Measurements from ENCODE around the gene POMGNT2.

The POMGNT2 gene

DNA sequence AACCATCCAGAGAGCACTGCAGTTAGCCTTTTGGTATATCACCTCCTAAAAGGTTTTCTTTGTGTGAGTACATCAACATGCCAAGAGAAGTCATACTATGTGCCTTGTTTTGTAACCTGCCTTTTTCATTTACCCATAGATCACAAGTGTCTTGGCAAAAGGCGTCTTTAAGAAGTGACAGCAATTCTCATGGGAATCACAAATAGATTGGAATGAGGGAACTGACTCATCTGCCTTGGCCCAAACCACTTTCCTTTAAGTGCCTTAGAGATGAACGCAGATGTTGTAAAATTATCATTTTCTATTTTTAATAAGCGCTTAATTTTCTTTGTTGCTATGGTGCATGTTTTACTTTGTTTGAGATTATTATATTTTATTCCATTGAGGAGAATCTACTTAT, 20.7 kb upstream of the POMGNT2 start:
- Histone ChIP-seq H3K27me3 (ENCODE audit: insufficient read depth, poor library complexity, severe bottlenecking) (no peaks in the 10 kb centered on the region), H3K27ac (replicated peaks) (no peak overlapping the region), H3K4me3 (replicated peaks; ENCODE audit: insufficient read depth, low read length) (no peak overlapping the region)
- TF ChIP-seq POLR2AphosphoS5 (IDR thresholded peaks at IDR 0.05; ENCODE audit: low read depth) (no peak), GABPA (IDR thresholded peaks at IDR 0.05; ENCODE audit: low read depth) (no peak), SPI1 (IDR thresholded peaks at IDR 0.05; ENCODE audit: borderline replicate concordance, low read depth) (no peak)
- TF ChIP-seq, protein P1, sequence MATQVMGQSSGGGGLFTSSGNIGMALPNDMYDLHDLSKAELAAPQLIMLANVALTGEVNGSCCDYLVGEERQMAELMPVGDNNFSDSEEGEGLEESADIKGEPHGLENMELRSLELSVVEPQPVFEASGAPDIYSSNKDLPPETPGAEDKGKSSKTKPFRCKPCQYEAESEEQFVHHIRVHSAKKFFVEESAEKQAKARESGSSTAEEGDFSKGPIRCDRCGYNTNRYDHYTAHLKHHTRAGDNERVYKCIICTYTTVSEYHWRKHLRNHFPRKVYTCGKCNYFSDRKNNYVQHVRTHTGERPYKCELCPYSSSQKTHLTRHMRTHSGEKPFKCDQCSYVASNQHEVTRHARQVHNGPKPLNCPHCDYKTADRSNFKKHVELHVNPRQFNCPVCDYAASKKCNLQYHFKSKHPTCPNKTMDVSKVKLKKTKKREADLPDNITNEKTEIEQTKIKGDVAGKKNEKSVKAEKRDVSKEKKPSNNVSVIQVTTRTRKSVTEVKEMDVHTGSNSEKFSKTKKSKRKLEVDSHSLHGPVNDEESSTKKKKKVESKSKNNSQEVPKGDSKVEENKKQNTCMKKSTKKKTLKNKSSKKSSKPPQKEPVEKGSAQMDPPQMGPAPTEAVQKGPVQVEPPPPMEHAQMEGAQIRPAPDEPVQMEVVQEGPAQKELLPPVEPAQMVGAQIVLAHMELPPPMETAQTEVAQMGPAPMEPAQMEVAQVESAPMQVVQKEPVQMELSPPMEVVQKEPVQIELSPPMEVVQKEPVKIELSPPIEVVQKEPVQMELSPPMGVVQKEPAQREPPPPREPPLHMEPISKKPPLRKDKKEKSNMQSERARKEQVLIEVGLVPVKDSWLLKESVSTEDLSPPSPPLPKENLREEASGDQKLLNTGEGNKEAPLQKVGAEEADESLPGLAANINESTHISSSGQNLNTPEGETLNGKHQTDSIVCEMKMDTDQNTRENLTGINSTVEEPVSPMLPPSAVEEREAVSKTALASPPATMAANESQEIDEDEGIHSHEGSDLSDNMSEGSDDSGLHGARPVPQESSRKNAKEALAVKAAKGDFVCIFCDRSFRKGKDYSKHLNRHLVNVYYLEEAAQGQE (IDR thresholded peaks at IDR 0.05; ENCODE audit: insufficient replicate concordance, low read depth), result no peak
- TF ChIP-seq, protein P2, sequence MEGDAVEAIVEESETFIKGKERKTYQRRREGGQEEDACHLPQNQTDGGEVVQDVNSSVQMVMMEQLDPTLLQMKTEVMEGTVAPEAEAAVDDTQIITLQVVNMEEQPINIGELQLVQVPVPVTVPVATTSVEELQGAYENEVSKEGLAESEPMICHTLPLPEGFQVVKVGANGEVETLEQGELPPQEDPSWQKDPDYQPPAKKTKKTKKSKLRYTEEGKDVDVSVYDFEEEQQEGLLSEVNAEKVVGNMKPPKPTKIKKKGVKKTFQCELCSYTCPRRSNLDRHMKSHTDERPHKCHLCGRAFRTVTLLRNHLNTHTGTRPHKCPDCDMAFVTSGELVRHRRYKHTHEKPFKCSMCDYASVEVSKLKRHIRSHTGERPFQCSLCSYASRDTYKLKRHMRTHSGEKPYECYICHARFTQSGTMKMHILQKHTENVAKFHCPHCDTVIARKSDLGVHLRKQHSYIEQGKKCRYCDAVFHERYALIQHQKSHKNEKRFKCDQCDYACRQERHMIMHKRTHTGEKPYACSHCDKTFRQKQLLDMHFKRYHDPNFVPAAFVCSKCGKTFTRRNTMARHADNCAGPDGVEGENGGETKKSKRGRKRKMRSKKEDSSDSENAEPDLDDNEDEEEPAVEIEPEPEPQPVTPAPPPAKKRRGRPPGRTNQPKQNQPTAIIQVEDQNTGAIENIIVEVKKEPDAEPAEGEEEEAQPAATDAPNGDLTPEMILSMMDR (IDR thresholded peaks at IDR 0.05; ENCODE audit: insufficient read depth, low read length), result no peak
- no peak for DNase-seq (ENCODE audit: low read depth in 1 of 2, low spot score in 1 of 2)

DNA sequence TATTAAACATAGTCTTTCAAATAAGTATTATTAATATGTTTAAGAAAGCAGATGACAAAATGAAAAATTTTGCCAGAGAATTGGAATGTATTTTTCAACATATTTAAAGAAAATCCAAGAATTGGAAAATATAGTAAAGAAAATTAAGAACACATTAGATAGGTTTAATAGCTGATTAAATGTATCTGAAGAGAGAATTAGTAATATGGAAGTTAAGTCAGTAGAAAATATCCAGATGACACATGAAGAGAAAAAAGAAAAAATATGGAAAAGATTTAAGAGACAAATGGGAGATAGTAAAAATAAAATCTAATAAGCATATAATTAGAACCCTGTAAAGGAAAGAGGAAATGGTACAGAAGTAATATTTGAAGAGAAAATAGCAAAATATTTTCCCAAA, 18.0 kb upstream of the POMGNT2 start:
- no peaks in the 10 kb centered on the region for H3K27me3 ChIP-seq (ENCODE audit: insufficient read depth, poor library complexity, severe bottlenecking)
- no peak overlapping the region for H3K4me3 ChIP-seq (replicated peaks; ENCODE audit: insufficient read depth, low read length)
- no peak for DNase-seq (ENCODE audit: low read depth in 1 of 2, low spot score in 1 of 2)
- H3K27ac ChIP-seq (replicated peaks), result no peak overlapping the region
- TF ChIP-seq SPI1 (IDR thresholded peaks at IDR 0.05; ENCODE audit: borderline replicate concordance, low read depth) (no peak), POLR2AphosphoS5 (IDR thresholded peaks at IDR 0.05; ENCODE audit: low read depth) (no peak), GABPA (IDR thresholded peaks at IDR 0.05; ENCODE audit: low read depth) (no peak)
- TF ChIP-seq, protein P2 (IDR thresholded peaks at IDR 0.05; ENCODE audit: insufficient read depth, low read length), result no peak
- TF ChIP-seq, protein P1 (IDR thresholded peaks at IDR 0.05; ENCODE audit: insufficient replicate concordance, low read depth), result no peak

DNA sequence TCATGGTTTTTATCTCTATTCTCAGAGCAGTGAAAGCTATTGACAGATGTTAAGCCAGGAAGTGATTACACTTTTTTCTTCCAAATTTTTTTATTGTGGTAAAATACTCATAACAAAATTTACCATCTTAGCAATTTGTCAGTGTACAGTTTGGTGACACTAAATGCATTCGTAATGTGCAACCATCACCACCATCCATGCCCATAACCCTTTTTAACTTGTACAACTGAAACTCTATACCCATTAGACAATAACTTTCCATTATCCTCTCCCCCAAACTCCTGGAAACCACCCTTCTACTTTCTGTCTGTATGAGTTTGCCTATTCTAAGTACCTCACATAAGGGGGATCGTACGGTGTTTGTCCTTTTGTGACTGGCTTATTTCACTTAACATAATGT, 15.1 kb upstream of the POMGNT2 start:
- no peak for DNase-seq (ENCODE audit: low read depth in 1 of 2, low spot score in 1 of 2)
- Histone ChIP-seq H3K27ac (replicated peaks) (no peak overlapping the region), H3K27me3 (ENCODE audit: insufficient read depth, poor library complexity, severe bottlenecking) (no peaks in the 10 kb centered on the region), H3K4me3 (replicated peaks; ENCODE audit: insufficient read depth, low read length) (no peak overlapping the region)
- no peak for TF ChIP-seq POLR2AphosphoS5 (IDR thresholded peaks at IDR 0.05; ENCODE audit: low read depth)

DNA sequence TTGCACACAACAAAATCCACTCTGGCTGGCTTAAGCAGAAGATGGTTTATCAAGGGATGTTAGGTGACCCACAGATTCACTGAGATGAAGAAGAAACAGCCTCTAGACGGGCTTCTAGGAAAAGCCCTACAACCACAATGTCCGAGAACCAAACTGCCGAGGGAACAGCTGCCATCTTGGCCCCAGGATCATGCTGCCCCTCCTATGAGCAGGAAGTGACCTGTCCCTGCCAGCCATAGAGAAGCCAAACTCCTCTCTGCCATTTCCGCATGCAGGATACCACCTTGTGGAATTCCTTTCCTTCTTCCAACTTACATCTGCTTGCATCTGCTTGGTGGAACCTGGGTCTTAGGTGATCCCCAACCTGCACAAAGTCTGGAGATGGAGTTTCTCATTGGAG, 11.4 kb upstream of the POMGNT2 start:
- Histone ChIP-seq H3K27me3 (ENCODE audit: insufficient read depth, poor library complexity, severe bottlenecking) (no peaks in the 10 kb centered on the region), H3K27ac (replicated peaks) (no peak overlapping the region), H3K4me3 (replicated peaks; ENCODE audit: insufficient read depth, low read length) (no peak overlapping the region)
- DNase-seq (ENCODE audit: low read depth in 1 of 2, low spot score in 1 of 2), result no peak
- TF ChIP-seq POLR2AphosphoS5 (IDR thresholded peaks at IDR 0.05; ENCODE audit: low read depth) (no peak), SPI1 (IDR thresholded peaks at IDR 0.05; ENCODE audit: borderline replicate concordance, low read depth) (no peak), GABPA (IDR thresholded peaks at IDR 0.05; ENCODE audit: low read depth) (no peak)
- TF ChIP-seq, protein P1 (IDR thresholded peaks at IDR 0.05; ENCODE audit: insufficient replicate concordance, low read depth), result no peak
- TF ChIP-seq, protein P2 (IDR thresholded peaks at IDR 0.05; ENCODE audit: insufficient read depth, low read length), result no peak
